ENCODE data around the gene COPS9.

GRCh38 chr2:240133401-240133800 is 2.7 kb downstream of the COPS9 start:
- TF ChIP-seq CTCF (IDR thresholded peaks at IDR 0.05): no peak
- TF ChIP-seq POLR2AphosphoS5 (IDR thresholded peaks at IDR 0.05; ENCODE audit: low read depth, low read length): no peak
- TF ChIP-seq TCF7L2 (IDR thresholded peaks at IDR 0.05; ENCODE audit: low read depth, low read length): no peak
